Bronchial epithelial cell (primary cell): ENCODE data around the gene MAPRE2. TPM values are rescaled to one million over a fixed set of nuclear protein-coding genes. Genes with fewer than 3 reads are reported as not detected.

Experiments used
- DNase-seq: peaks from one replicate; pipeline ENCODE4 v3.0.0-alpha.2; 2010; ENCODE audit warnings: low read depth
- FAIRE-seq: peaks from 2 replicates; lab custom pipeline; 2011; peaks lifted over from hg19 to GRCh38; lab: Jason Lieb, UNC
- H3K27me3 ChIP-seq: 2 replicates; pipeline ENCODE4 v1.5.1; 2011; ENCODE audit warnings: low read length; ENCODE audit not compliant: control insufficient read depth, insufficient read depth
- H3K36me3 ChIP-seq: 2 replicates; pipeline ENCODE4 v1.5.1; 2011; ENCODE audit warnings: low read length; ENCODE audit not compliant: control insufficient read depth, insufficient read depth
- H3K4me3 ChIP-seq: 2 replicates; pipeline ENCODE4 v1.5.1; 2011; ENCODE audit warnings: mild to moderate bottlenecking, low read depth, low read length, control low read depth
- total RNA-seq: library from RNA; depleted of rRNA; stranded (reverse); fragments of >200 nt; gene quantifications from 2 replicates; pipeline ENCODE4 v1.2.1, GENCODE V29; 2014
- TF ChIP-seq, protein P1 (sequence below): IDR thresholded peaks from 2 replicates; pipeline ENCODE4 v1.5.1; 2011; ENCODE audit warnings: mild to moderate bottlenecking, moderate library complexity, low read length, control low read depth, inconsistent platforms; ENCODE audit not compliant: insufficient read depth, severe bottlenecking

MAPRE2 gene
- total RNA-seq, 1 donor from 2014 or later, result 0.79 TPM

DNA sequence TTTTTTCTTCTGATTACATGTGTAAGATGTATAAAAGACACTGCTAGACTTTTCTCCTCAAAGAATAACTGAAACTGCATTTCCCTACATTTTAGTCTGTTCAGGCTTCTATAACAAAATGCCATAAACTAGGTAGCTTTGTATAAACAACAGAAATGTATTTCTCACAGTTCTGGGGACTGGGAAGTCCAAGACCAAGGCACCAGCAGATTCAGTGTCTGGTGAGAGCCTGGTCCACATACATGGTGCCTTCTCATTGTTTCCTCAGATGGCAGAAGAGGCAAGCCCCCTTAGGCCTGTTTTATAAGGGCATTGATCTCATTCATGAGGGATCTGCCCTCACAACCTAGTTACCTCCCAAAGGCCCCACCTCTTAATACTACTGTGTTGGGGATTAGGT lies 71.5 kb downstream of the MAPRE2 start:
- H3K27me3 ChIP-seq, result no peaks in the 10 kb centered on the region
- FAIRE-seq (no peak), DNase-seq (no peak)
- no peaks in the 10 kb centered on the region for H3K36me3 ChIP-seq
- TF ChIP-seq, protein P1, sequence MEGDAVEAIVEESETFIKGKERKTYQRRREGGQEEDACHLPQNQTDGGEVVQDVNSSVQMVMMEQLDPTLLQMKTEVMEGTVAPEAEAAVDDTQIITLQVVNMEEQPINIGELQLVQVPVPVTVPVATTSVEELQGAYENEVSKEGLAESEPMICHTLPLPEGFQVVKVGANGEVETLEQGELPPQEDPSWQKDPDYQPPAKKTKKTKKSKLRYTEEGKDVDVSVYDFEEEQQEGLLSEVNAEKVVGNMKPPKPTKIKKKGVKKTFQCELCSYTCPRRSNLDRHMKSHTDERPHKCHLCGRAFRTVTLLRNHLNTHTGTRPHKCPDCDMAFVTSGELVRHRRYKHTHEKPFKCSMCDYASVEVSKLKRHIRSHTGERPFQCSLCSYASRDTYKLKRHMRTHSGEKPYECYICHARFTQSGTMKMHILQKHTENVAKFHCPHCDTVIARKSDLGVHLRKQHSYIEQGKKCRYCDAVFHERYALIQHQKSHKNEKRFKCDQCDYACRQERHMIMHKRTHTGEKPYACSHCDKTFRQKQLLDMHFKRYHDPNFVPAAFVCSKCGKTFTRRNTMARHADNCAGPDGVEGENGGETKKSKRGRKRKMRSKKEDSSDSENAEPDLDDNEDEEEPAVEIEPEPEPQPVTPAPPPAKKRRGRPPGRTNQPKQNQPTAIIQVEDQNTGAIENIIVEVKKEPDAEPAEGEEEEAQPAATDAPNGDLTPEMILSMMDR, result no peak
- no peak overlapping the region for H3K4me3 ChIP-seq

GRCh38 chr18:35114305-35114704 lies 73.1 kb downstream of the MAPRE2 start:
- no peak for DNase-seq
- Histone ChIP-seq H3K4me3 (no peak overlapping the region), H3K27me3 (no peaks in the 10 kb centered on the region), H3K36me3 (no peaks in the 10 kb centered on the region)
- TF ChIP-seq, protein P1, result no peak
- no peak for FAIRE-seq

DNA sequence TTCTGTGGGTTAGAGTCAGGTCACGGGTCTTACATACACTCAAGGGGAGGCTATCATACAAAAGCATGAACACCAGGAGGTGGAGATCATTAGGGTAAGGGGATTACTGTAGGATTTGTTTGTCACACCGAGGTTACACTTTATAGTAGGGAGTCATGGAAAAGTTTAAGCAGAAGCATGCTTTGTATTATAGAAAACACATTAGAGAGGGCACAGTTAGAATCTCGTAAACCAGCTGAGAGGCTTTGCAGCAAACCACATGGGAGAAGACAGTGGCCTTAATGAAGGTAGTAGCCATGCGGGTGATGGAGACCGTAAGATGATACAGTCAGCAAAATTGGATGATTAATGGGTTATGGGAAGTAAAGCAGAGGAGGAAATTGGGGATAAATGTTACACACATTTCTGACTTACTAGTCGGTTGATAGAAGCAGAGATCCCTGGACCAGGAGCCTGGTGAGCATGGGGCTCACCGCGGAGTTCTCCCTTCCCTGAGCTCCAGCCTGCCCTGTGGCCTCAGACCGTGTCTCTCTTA lies 75.6 kb downstream of the MAPRE2 start:
- Histone ChIP-seq H3K4me3 (no peak overlapping the region), H3K27me3 (no peaks in the 10 kb centered on the region), H3K36me3 (no peaks in the 10 kb centered on the region)
- DNase-seq, result no peak
- TF ChIP-seq, protein P1, result no peak
- FAIRE-seq, result no peak

DNA sequence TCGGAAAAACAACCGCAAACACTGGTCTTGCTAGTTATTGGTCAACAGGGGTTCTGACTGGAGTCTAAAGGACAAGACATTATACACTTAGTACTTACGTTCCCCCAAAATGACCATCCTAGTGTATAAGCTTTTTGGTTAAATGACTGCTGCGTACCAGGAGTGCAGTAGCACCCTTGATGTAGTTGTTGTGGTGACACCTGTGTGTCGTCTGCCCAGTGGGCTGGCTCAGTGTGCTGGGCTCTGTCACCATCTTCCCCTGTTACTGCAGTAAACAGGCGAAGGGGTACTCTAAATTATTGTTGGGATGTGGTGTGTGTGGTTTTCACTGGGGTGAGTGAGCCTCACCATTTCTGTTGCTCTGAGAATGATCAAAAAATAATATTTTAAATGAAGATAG lies 76.2 kb downstream of the MAPRE2 start:
- Histone ChIP-seq H3K36me3 (no peaks in the 10 kb centered on the region), H3K27me3 (no peaks in the 10 kb centered on the region), H3K4me3 (no peak overlapping the region)
- DNase-seq, result no peak
- no peak for FAIRE-seq
- TF ChIP-seq, protein P1, result no peak

- no peaks in the 10 kb centered on the region for H3K27me3 ChIP-seq
- no peak overlapping the region for H3K4me3 ChIP-seq
- DNase-seq, result no peak
- TF ChIP-seq, protein P1, result no peak
- no peaks in the 10 kb centered on the region for H3K36me3 ChIP-seq
- no peak for FAIRE-seq
Measured at GRCh38 chr18:35117951-35118411, 76.8 kb downstream of the MAPRE2 start.

GRCh38 chr18:35118641-35119040 lies 77.4 kb downstream of the MAPRE2 start:
- H3K36me3 ChIP-seq, result no peaks in the 10 kb centered on the region
- FAIRE-seq, result no peak

More at GRCh38 chr18:35118641-35119040, 77.4 kb downstream of the MAPRE2 start:
- no peak for DNase-seq
- TF ChIP-seq, protein P1, result no peak
- Histone ChIP-seq H3K27me3 (no peaks in the 10 kb centered on the region), H3K4me3 (no peak overlapping the region)
